H1 (cell line): ENCODE results near the gene MTNR1B. TPM values are rescaled to one million over a fixed set of nuclear protein-coding genes. Genes with fewer than 3 reads are reported as not detected.

ENCODE experiments used
- CTCF ChIA-PET: fragments of 300-600 bp; sonication (Branson Sonifier 250); formaldehyde crosslinking; loops from one replicate; lab custom pipeline; 2021; ENCODE audit not compliant: partially characterized antibody; lab: Charles Lee
- POLR2A ChIA-PET: fragments of 300-600 bp; sonication (Branson Sonifier 250); formaldehyde crosslinking; loops from one replicate; lab custom pipeline; 2021; ENCODE audit warnings: inconsistent platforms; ENCODE audit not compliant: partially characterized antibody; lab: Charles Lee
- DNase-seq, 2 experiments: peaks; one replicate each; pipeline versions ENCODE4 v3.0.0 to v3.0.0-alpha.2; 2010 to 2022; ENCODE audit warnings: low spot score in 2 of 2, low read depth in 1 of 2, mixed read lengths in 1 of 2
- FAIRE-seq: peaks from 2 replicates; lab custom pipeline; 2011; peaks lifted over from hg19 to GRCh38; lab: Jason Lieb, UNC
- H2AFZ ChIP-seq: 2 replicates; pipeline ENCODE4 v1.8.1; 2012; ENCODE audit warnings: low read length, inconsistent platforms
- H2AK5ac ChIP-seq: 2 replicates; pipeline ENCODE4 v1.6.1; 2013; ENCODE audit warnings: low read depth, low read length
- H2BK120ac ChIP-seq: replicated peaks from 2 replicates; pipeline ENCODE3; 2013; ENCODE audit warnings: low read depth, low read length, inconsistent platforms
- H2BK12ac ChIP-seq: 2 replicates; pipeline ENCODE4 v1.6.1; 2013; ENCODE audit warnings: low read depth, low read length
- H2BK15ac ChIP-seq: 2 replicates; pipeline ENCODE4 v1.6.1; 2013; ENCODE audit warnings: low read length
- H2BK20ac ChIP-seq: 2 replicates; pipeline ENCODE4 v1.6.1; 2013; ENCODE audit warnings: low read length
- H2BK5ac ChIP-seq: 2 replicates; pipeline ENCODE4 v1.6.1; 2013; ENCODE audit warnings: low read depth, low read length
- H3K14ac ChIP-seq: 2 replicates; pipeline ENCODE4 v1.6.1; 2013; ENCODE audit warnings: inconsistent platforms; ENCODE audit not compliant: insufficient read length
- H3K18ac ChIP-seq: 2 replicates; pipeline ENCODE4 v1.6.1; 2013; ENCODE audit warnings: low read length; ENCODE audit errors: extremely low read depth
- H3K23ac ChIP-seq: 2 replicates; pipeline ENCODE4 v1.6.1; 2013; ENCODE audit warnings: inconsistent platforms; ENCODE audit not compliant: insufficient read length
- H3K23me2 ChIP-seq: 2 replicates; pipeline ENCODE4 v1.6.1; 2013; ENCODE audit warnings: low read depth, low read length
- H3K27ac ChIP-seq: 2 replicates; pipeline ENCODE4 v1.6.1; 2011; ENCODE audit warnings: low read depth, low read length, inconsistent platforms
- H3K27me3 ChIP-seq, 4 experiments: replicated peaks in 1 of 4; 1 replicate in 1 of 4; 2 replicates in 3 of 4; pipeline versions ENCODE4 v1.6.1 to v1.8.1; 2011 to 2013; ENCODE audit warnings: low read length in 3 of 4, mild to moderate bottlenecking in 3 of 4, inconsistent platforms in 2 of 4, mixed read lengths in 2 of 4, moderate library complexity in 1 of 4; ENCODE audit not compliant: control insufficient read depth in 3 of 4, insufficient read depth in 3 of 4; ENCODE audit errors: extremely low read depth in 1 of 4
- H3K36me3 ChIP-seq, 4 experiments: 2 replicates each; pipeline versions ENCODE4 v1.6.1 to v1.8.1; 2011 to 2013; ENCODE audit warnings: mild to moderate bottlenecking in 4 of 4, low read length in 3 of 4, moderate library complexity in 2 of 4, control low read depth in 1 of 4, inconsistent platforms in 1 of 4; ENCODE audit not compliant: insufficient read depth in 4 of 4, control insufficient read depth in 2 of 4
- H3K4ac ChIP-seq: replicated peaks from 2 replicates; pipeline ENCODE3; 2013; ENCODE audit warnings: low read length, low read depth, mixed read lengths, inconsistent platforms; ENCODE audit not compliant: insufficient read length
- H3K4me1 ChIP-seq, 4 experiments: replicated peaks in 1 of 4; 1 replicate in 1 of 4; 2 replicates in 3 of 4; pipeline versions ENCODE4 v1.6.1 to v1.8.1; 2011 to 2013; ENCODE audit warnings: low read length in 3 of 4, inconsistent platforms in 2 of 4, mixed read lengths in 1 of 4; ENCODE audit not compliant: insufficient read depth in 4 of 4, control insufficient read depth in 3 of 4
- H3K4me2 ChIP-seq, 2 experiments: 2 replicates each; pipeline versions ENCODE4 v1.6.1 to v1.8.1; 2011 to 2013; ENCODE audit warnings: low read depth in 2 of 2, low read length in 2 of 2, control low read depth in 1 of 2, inconsistent platforms in 1 of 2, mild to moderate bottlenecking in 1 of 2; ENCODE audit not compliant: insufficient read depth in 1 of 2
- H3K4me3 ChIP-seq, 4 experiments: fragments of 200-600, 300-600 bp in 1 of 4; sonication (generic), shearing (Covaris generic), sonication (Bioruptor Twin) in 1 of 4; 2 replicates each; pipeline versions ENCODE4 v1.5.1 to v1.8.1; 2011 to 2016; ENCODE audit warnings: low read length in 4 of 4, low read depth in 3 of 4, control low read depth in 2 of 4, inconsistent platforms in 2 of 4, mild to moderate bottlenecking in 2 of 4, mixed read lengths in 1 of 4, moderate library complexity in 1 of 4; ENCODE audit not compliant: insufficient read depth in 2 of 4; ENCODE audit errors: extremely low read depth in 1 of 4
- H3K56ac ChIP-seq: replicated peaks from 2 replicates; pipeline ENCODE3; 2013; ENCODE audit warnings: low read depth, mild to moderate bottlenecking, mixed read lengths, low read length, inconsistent platforms; ENCODE audit not compliant: insufficient read length
- H3K79me1 ChIP-seq: 2 replicates; pipeline ENCODE4 v1.6.1; 2013; ENCODE audit warnings: low read depth, low read length, control low read depth
- H3K79me2 ChIP-seq, 2 experiments: 2 replicates each; pipeline versions ENCODE4 v1.6.1 to v1.8.1; 2012 to 2013; ENCODE audit warnings: low read length in 2 of 2, mild to moderate bottlenecking in 2 of 2, inconsistent platforms in 1 of 2; ENCODE audit not compliant: insufficient read depth in 2 of 2, control insufficient read depth in 1 of 2
- H3K9ac ChIP-seq, 4 experiments: replicated peaks in 1 of 4; 1 replicate in 1 of 4; 2 replicates in 3 of 4; pipeline versions ENCODE4 v1.6.1 to v1.8.1; 2011 to 2013; ENCODE audit warnings: low read depth in 3 of 4, low read length in 3 of 4, control low read depth in 2 of 4, mild to moderate bottlenecking in 2 of 4, moderate library complexity in 2 of 4, inconsistent platforms in 1 of 4; ENCODE audit errors: extremely low read depth in 1 of 4
- H3K9me3 ChIP-seq, 2 experiments: 2 replicates each; pipeline versions ENCODE4 v1.6.1 to v1.8.1; 2012 to 2013; ENCODE audit warnings: mild to moderate bottlenecking in 2 of 2, moderate library complexity in 2 of 2, control low read depth in 1 of 2, inconsistent platforms in 1 of 2, low read depth in 1 of 2, low read length in 1 of 2, mixed read lengths in 1 of 2; ENCODE audit not compliant: insufficient read depth in 2 of 2
- H4K20me1 ChIP-seq, 2 experiments: replicated peaks in 1 of 2; 2 replicates each; pipeline versions ENCODE3 to v1.8.1; 2011 to 2013; ENCODE audit warnings: inconsistent platforms in 2 of 2, low read length in 2 of 2, mild to moderate bottlenecking in 1 of 2; ENCODE audit not compliant: insufficient read depth in 2 of 2, control insufficient read depth in 1 of 2
- H4K5ac ChIP-seq: 2 replicates; pipeline ENCODE4 v1.6.1; 2013; ENCODE audit warnings: low read length, low read depth, mixed read lengths, inconsistent platforms; ENCODE audit not compliant: insufficient read length
- H4K8ac ChIP-seq: 2 replicates; pipeline ENCODE4 v1.8.0; 2013; ENCODE audit warnings: mild to moderate bottlenecking, moderate library complexity, low read length, inconsistent platforms; ENCODE audit not compliant: insufficient read depth; ENCODE audit errors: extremely low read depth
- H4K91ac ChIP-seq: replicated peaks from 2 replicates; pipeline ENCODE3; 2013; ENCODE audit warnings: low read length, mixed read lengths, inconsistent platforms; ENCODE audit not compliant: insufficient read length
- ATF2 ChIP-seq: IDR thresholded peaks from 2 replicates; pipeline ENCODE4 v1.6.1; 2012; ENCODE audit warnings: low read length, inconsistent platforms
- CBX8 ChIP-seq: fragments of 300-800, 300-1000 bp; sonication (generic); IDR thresholded peaks from 2 replicates; pipeline ENCODE4 v1.7.1; 2016; ENCODE audit warnings: low read depth, low read length, borderline replicate concordance
- E2F6 ChIP-seq: IDR thresholded peaks from 2 replicates; pipeline ENCODE4 v1.6.1; 2012; ENCODE audit warnings: inconsistent platforms
- MAX ChIP-seq: IDR thresholded peaks from 2 replicates; pipeline ENCODE4 v1.6.1; 2012; ENCODE audit warnings: inconsistent platforms
- NRF1 ChIP-seq: IDR thresholded peaks from 2 replicates; pipeline ENCODE4 v1.6.1; 2011; ENCODE audit warnings: mild to moderate bottlenecking, low read depth, low read length, improper control_type of control experiment
- PHF8 ChIP-seq: fragments of 200-600 bp; sonication (generic); conservative IDR thresholded peaks from 2 replicates; pipeline ENCODE4 v1.7.1; 2012; ENCODE audit warnings: low read depth, mild to moderate bottlenecking, inconsistent platforms, low read length, moderate library complexity
- SAP30 ChIP-seq: fragments of 300-600 bp; sonication (generic); IDR thresholded peaks from 2 replicates; pipeline ENCODE4 v1.7.1; 2012; ENCODE audit warnings: low read length, moderate library complexity, mild to moderate bottlenecking, inconsistent platforms; ENCODE audit not compliant: insufficient read depth, insufficient replicate concordance
- SP1 ChIP-seq: IDR thresholded peaks from 2 replicates; pipeline ENCODE4 v1.6.1; 2011; ENCODE audit warnings: low read depth, low read length
- TEAD4 ChIP-seq: IDR thresholded peaks from 2 replicates; pipeline ENCODE4 v1.6.1; 2012; ENCODE audit warnings: low read depth, low read length, inconsistent platforms, mixed read lengths
- YY1 ChIP-seq: IDR thresholded peaks from 2 replicates; pipeline ENCODE4 v1.6.1; 2011; ENCODE audit warnings: low read depth, mild to moderate bottlenecking, low read length
- ZNF274 ChIP-seq: IDR thresholded peaks from 2 replicates; pipeline ENCODE4 v1.7.0; 2012; ENCODE audit warnings: low read length, borderline replicate concordance; ENCODE audit errors: extremely low read depth
- WGBS, 2 experiments: shearing (Covaris generic) in 1 of 2; methylation state at CpG; one replicate each; pipeline versions ENCODE4 v1.1.6 to v1.1.7; 2013 to 2015; ENCODE audit warnings: low lambda C conversion rate in 2 of 2, mixed read lengths in 2 of 2, inconsistent platforms in 1 of 2, low coverage in 1 of 2, missing lambda C conversion rate in 1 of 2; ENCODE audit not compliant: insufficient replicate concordance in 2 of 2, insufficient coverage in 1 of 2, insufficient read length in 1 of 2; ENCODE audit errors: extremely low coverage in 1 of 2, missing lambda C conversion rate in 1 of 2; 5-methylcytosine and 5-hydroxymethylcytosine counted together
- polyA plus RNA-seq, 7 experiments: library from polyadenylated mRNA; depleted of rRNA in 3 of 7; stranded (reverse) in 5 of 7; unstranded in 2 of 7; fragments of >200 nt in 5 of 7; fragments of 200-250 nt in 2 of 7; gene quantifications; 1 replicate in 5 of 7; 2 replicates in 1 of 7; 4 replicates in 1 of 7; pipeline versions ENCODE4 v1.2.1 to v1.2.3, GENCODE V29; 2011 to 2013; ENCODE audit warnings: missing spikeins in 2 of 7, mixed read lengths in 2 of 7
- total RNA-seq: library from RNA; stranded (reverse); fragmentation: NEBNext Ultra II Directional; extraction: Animal tissue kit (Norgen Biotek cat#: 25700); gene quantifications from 2 replicates; pipeline ENCODE4 v1.2.1, GENCODE V29; 2021

The MTNR1B gene
- total and polyA plus RNA-seq, 2 of the 8 experiments (the other 6 are each of a cell fraction or from before 2014, with no cell fraction given) = 0.08 TPM; not detected in 1

- Histone ChIP-seq H4K5ac (no peak overlapping the region), H2BK20ac (no peak overlapping the region), H2BK15ac (no peak overlapping the region), H3K18ac (no peak overlapping the region), H3K23me2 (no peaks in the 10 kb centered on the region), H3K4me2 (no peak overlapping the region), H3K36me3 (no peaks in the 10 kb centered on the region), H3K79me2 (no peaks in the 10 kb centered on the region), H3K23ac (no peak overlapping the region), H3K27me3 (peaks cover 0 to 1% (median 0%) of the 10 kb centered on the region in 4 experiments; a peak in 3 of 7 replicates), H2BK5ac (peak overlapping the region; percentile 19; the same call in 1 of the 2 replicates), H3K27ac (no peak overlapping the region), H3K4ac (no peak overlapping the region), H2AFZ (peak overlapping the region; percentile 37; the same call in 1 of the 2 replicates), H3K4me3 (no peak overlapping the region), H3K79me1 (no peaks in the 10 kb centered on the region), H3K9me3 (no peaks in the 10 kb centered on the region), H4K20me1 (no peaks in the 10 kb centered on the region), H3K9ac (no peak overlapping the region), H3K4me1 (peaks cover 0 to 1% (median 0%) of the 10 kb centered on the region in 4 experiments; a peak in 2 of 7 replicates), H3K14ac (no peak overlapping the region), H3K56ac (no peak overlapping the region), H4K91ac (no peak overlapping the region), H2BK120ac (no peak overlapping the region), H4K8ac (0 out of 2 replicates have a peak overlapping the region, but pooled peaks have one; percentile 9), H2AK5ac (no peak overlapping the region), H2BK12ac (peak overlapping the region; percentile 71; the same call in 1 of the 2 replicates)
- FAIRE-seq (no peak), DNase-seq (peak in 1 of 2 experiments; percentile 53)
- POLR2A ChIA-PET = no interaction called here
- 78% methylated on average over 8 of the region's 8 CpGs; no CpG with 5 or more reads in 1 of the 2 experiments for WGBS, 2 experiments
- CTCF ChIA-PET = interaction anchor here (0.6 to 0.8 kb wide), 2 partner anchors 34 to 195 kb away, joined by 3 to 4 read pairs; no protein-coding TSS in a partner anchor
- TF ChIP-seq PHF8 (no peak), SAP30 (no peak), SP1 (no peak), ATF2 (no peak), YY1 (no peak), MAX (no peak), E2F6 (no peak), CBX8 (no peak), NRF1 (no peak), TEAD4 (no peak; the same call in 1 of the 2 replicates), ZNF274 (no peak)
Measured at GRCh38 chr11:93031386-93031785, 61.9 kb downstream of the MTNR1B start.
